Stimulated activated CD8-positive, alpha-beta memory T cell treated with anti-CD3 and anti-CD28 coated beads, Interleukin-4, amount 100 ng/mL, for 24 hours (primary cell): ENCODE data around the gene ABCC1.
"Not testable (repeated sequence)": the region's sequence is repeated elsewhere in the genome, so short reads cannot be mapped to it uniquely, and the experiment has no call there.

Source experiments
- DNase-seq: peaks from one replicate; pipeline ENCODE4 v3.0.0-alpha.2; 2020; ENCODE audit warnings: low read depth

ABCC1 gene

GRCh38 chr16:15967655-15968315 is 18.4 kb downstream of the ABCC1 start:
- no peak for DNase-seq

GRCh38 chr16:15970202-15970601 is 20.8 kb downstream of the ABCC1 start:
- no peak for DNase-seq

- no peak for DNase-seq
These were observed 21.5 kb downstream of the ABCC1 start for GRCh38 chr16:15970743-15971439.

- DNase-seq = no peak
These were observed 22.0 kb downstream of the ABCC1 start for GRCh38 chr16:15971440-15971815.

GRCh38 chr16:15972046-15972868 is 22.8 kb downstream of the ABCC1 start:
- DNase-seq = no peak

- DNase-seq = no peak
These were observed 24.0 kb downstream of the ABCC1 start for GRCh38 chr16:15973421-15973820.

- DNase-seq = no peak
These were observed 24.6 kb downstream of the ABCC1 start for GRCh38 chr16:15974057-15974456.

GRCh38 chr16:15975172-15975571 is 25.8 kb downstream of the ABCC1 start:
- DNase-seq = no peak

GRCh38 chr16:15976225-15976812 is 26.9 kb downstream of the ABCC1 start:
- no peak for DNase-seq

GRCh38 chr16:15976929-15977637 is 27.7 kb downstream of the ABCC1 start:
- DNase-seq = no peak

- no peak for DNase-seq
These were observed 30.4 kb downstream of the ABCC1 start for GRCh38 chr16:15979801-15980200.

GRCh38 chr16:15980329-15980728 is 30.9 kb downstream of the ABCC1 start:
- no peak for DNase-seq

- DNase-seq = no peak
These were observed 32.0 kb downstream of the ABCC1 start for GRCh38 chr16:15981382-15981781.

- DNase-seq = not testable (repeated sequence)
These were observed 32.9 kb downstream of the ABCC1 start for GRCh38 chr16:15982194-15982915.

- no peak for DNase-seq
These were observed 34.5 kb downstream of the ABCC1 start for GRCh38 chr16:15983898-15984297.

- no peak for DNase-seq
These were observed 35.7 kb downstream of the ABCC1 start for GRCh38 chr16:15985144-15985543.

GRCh38 chr16:15986261-15986660 is 36.8 kb downstream of the ABCC1 start:
- DNase-seq = no peak

- no peak for DNase-seq
These were observed 39.0 kb downstream of the ABCC1 start for GRCh38 chr16:15988268-15989013.

GRCh38 chr16:15990902-15991301 is 41.5 kb downstream of the ABCC1 start:
- no peak for DNase-seq

GRCh38 chr16:15993128-15993527 is 43.7 kb downstream of the ABCC1 start:
- no peak for DNase-seq

GRCh38 chr16:15993541-15993940 is 44.1 kb downstream of the ABCC1 start:
- DNase-seq = no peak
